MM.1S (cell line): Measurements from ENCODE around the gene ARHGEF18.
A peak's percentile ranks its signal among the peaks of the same experiment; 100 is the strongest.

Source experiments
- DNase-seq: peaks from one replicate; pipeline ENCODE4 v3.0.0-alpha.2; 2015
- H2AFZ ChIP-seq: fragments of 300-600 bp; sonication (generic); 2 replicates; pipeline ENCODE4 v1.6.0; 2016; ENCODE audit warnings: antibody characterized with exemption, low read length
- H3F3A ChIP-seq: fragments of 300-600 bp; sonication (generic); 2 replicates; pipeline ENCODE4 v1.6.1; 2016; ENCODE audit warnings: mild to moderate bottlenecking, antibody characterized with exemption, low read length, moderate library complexity, mixed read lengths; ENCODE audit not compliant: insufficient read depth
- H3K27ac ChIP-seq: fragments of 300-600 bp; sonication (generic); 2 replicates; pipeline ENCODE4 v1.5.1; 2016; ENCODE audit warnings: mild to moderate bottlenecking, low read length
- H3K27me3 ChIP-seq: fragments of 300-600 bp; sonication (generic); replicated peaks from 2 replicates; pipeline ENCODE4 v1.6.0; 2016; ENCODE audit warnings: low read length; ENCODE audit not compliant: insufficient read depth
- H3K36me3 ChIP-seq: fragments of 300-600 bp; sonication (generic); replicated peaks from 2 replicates; pipeline ENCODE4 v1.6.1; 2016; ENCODE audit warnings: mild to moderate bottlenecking, low read length, mixed read lengths; ENCODE audit not compliant: insufficient read depth
- H3K4me1 ChIP-seq: fragments of 300-600 bp; sonication (generic); 2 replicates; pipeline ENCODE4 v1.6.1; 2016; ENCODE audit warnings: low read length, mixed read lengths
- H3K4me2 ChIP-seq: fragments of 300-600 bp; sonication (generic); 2 replicates; pipeline ENCODE4 v1.6.0; 2016; ENCODE audit warnings: low read depth, low read length
- H3K4me3 ChIP-seq: fragments of 300-600 bp; sonication (generic); 2 replicates; pipeline ENCODE4 v1.5.1; 2016; ENCODE audit warnings: low read length, mixed read lengths
- H3K79me2 ChIP-seq: fragments of 300-600 bp; sonication (generic); 2 replicates; pipeline ENCODE4 v1.6.1; 2016; ENCODE audit warnings: mixed run types, low read length, mixed read lengths
- H3K9ac ChIP-seq: fragments of 300-600 bp; sonication (generic); 2 replicates; pipeline ENCODE4 v1.6.1; 2016; ENCODE audit warnings: low read length, mixed read lengths
- H3K9me2 ChIP-seq: fragments of 300-600 bp; sonication (generic); replicated peaks from 2 replicates; pipeline ENCODE4 v1.6.1; 2016; ENCODE audit warnings: mild to moderate bottlenecking, low read length, mixed read lengths; ENCODE audit not compliant: insufficient read depth
- H3K9me3 ChIP-seq: fragments of 300-600 bp; sonication (generic); replicated peaks from 2 replicates; pipeline ENCODE4 v1.6.1; 2016; ENCODE audit warnings: mild to moderate bottlenecking, low read length, mixed read lengths; ENCODE audit not compliant: insufficient read depth
- H4K20me1 ChIP-seq: fragments of 300-600 bp; sonication (generic); 2 replicates; pipeline ENCODE4 v1.6.1; 2016; ENCODE audit warnings: mild to moderate bottlenecking, low read length, moderate library complexity, mixed read lengths; ENCODE audit not compliant: insufficient read depth
- CTCF ChIP-seq: fragments of 300-600 bp; sonication (generic); IDR thresholded peaks from 2 replicates; pipeline ENCODE4 v1.5.1; 2016; ENCODE audit warnings: antibody characterized with exemption, low read length, mixed read lengths
- EZH2 ChIP-seq: fragments of 300-600 bp; sonication (generic); optimal IDR thresholded peaks from 2 replicates; pipeline ENCODE3; 2017; ENCODE audit warnings: low read depth, mild to moderate bottlenecking, antibody characterized with exemption, low read length, mixed read lengths
- EZH2phosphoT487 ChIP-seq: fragments of 300-600 bp; sonication (generic); IDR thresholded peaks from 2 replicates; pipeline ENCODE4 v1.6.1; 2018; ENCODE audit warnings: antibody characterized with exemption, low read length

Gene ARHGEF18

DNA sequence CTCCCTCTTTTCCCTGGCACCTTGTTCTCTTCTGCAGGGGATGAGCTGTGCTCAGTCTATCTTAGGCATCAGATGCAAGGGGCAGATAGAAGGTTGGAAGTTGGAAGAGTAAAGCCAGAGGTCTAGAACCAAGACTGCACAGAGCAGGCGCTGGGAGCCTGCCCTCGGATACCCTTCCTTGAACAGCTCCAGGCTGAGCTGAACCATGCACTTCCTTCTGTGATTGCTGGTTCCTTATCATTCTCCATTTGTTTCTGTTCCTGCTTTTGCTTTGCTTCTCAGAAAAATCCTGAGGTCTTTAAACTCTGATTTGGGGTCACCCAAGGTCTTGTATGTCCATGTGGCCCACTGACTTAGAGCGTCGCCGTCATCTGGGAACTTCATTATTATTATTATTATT lies 36.3 kb downstream of the ARHGEF18 start:
- Histone ChIP-seq H3K27ac (no peak overlapping the region), H3K4me3 (no peak overlapping the region), H3K9ac (no peak overlapping the region), H3K36me3 (no peaks in the 10 kb centered on the region), H3K9me2 (no peaks in the 10 kb centered on the region), H4K20me1 (no peaks in the 10 kb centered on the region), H3K4me1 (peaks cover 6% of the 10 kb centered on the region), H3K79me2 (no peaks in the 10 kb centered on the region), H3K27me3 (peaks cover 17% of the 10 kb centered on the region), H2AFZ (no peak overlapping the region), H3K9me3 (no peaks in the 10 kb centered on the region), H3F3A (no peaks in the 10 kb centered on the region), H3K4me2 (no peak overlapping the region)
- DNase-seq, result no peak
- TF ChIP-seq EZH2 (no peak), CTCF (no peak), EZH2phosphoT487 (no peak)

- peaks cover 17% of the 10 kb centered on the region for H3K27me3 ChIP-seq
- H3K9ac ChIP-seq, result no peak overlapping the region
- no peaks in the 10 kb centered on the region for H3K4me1 ChIP-seq
- no peaks in the 10 kb centered on the region for H3K36me3 ChIP-seq
- H4K20me1 ChIP-seq, result no peaks in the 10 kb centered on the region
- H3K79me2 ChIP-seq, result no peaks in the 10 kb centered on the region
- no peaks in the 10 kb centered on the region for H3F3A ChIP-seq
- H3K4me3 ChIP-seq, result no peak overlapping the region
- no peak for DNase-seq
- no peak overlapping the region for H2AFZ ChIP-seq
- TF ChIP-seq EZH2phosphoT487 (no peak), CTCF (peak; percentile 27), EZH2 (no peak)
- H3K9me3 ChIP-seq, result no peaks in the 10 kb centered on the region
- no peak overlapping the region for H3K27ac ChIP-seq
- H3K4me2 ChIP-seq, result 0 out of 2 replicates have a peak overlapping the region, but pooled peaks have one; percentile 36
- H3K9me2 ChIP-seq, result no peaks in the 10 kb centered on the region
Measured at GRCh38 chr19:7386308-7386707, 37.6 kb downstream of the ARHGEF18 start.

- H3K9ac ChIP-seq, result no peak overlapping the region
- no peak overlapping the region for H2AFZ ChIP-seq
- DNase-seq, result no peak
- TF ChIP-seq EZH2 (no peak), CTCF (no peak), EZH2phosphoT487 (no peak)
- no peaks in the 10 kb centered on the region for H3K36me3 ChIP-seq
- H3K9me3 ChIP-seq, result no peaks in the 10 kb centered on the region
- H3F3A ChIP-seq, result no peaks in the 10 kb centered on the region
- no peaks in the 10 kb centered on the region for H3K79me2 ChIP-seq
- H4K20me1 ChIP-seq, result no peaks in the 10 kb centered on the region
- peak overlapping the region; percentile 36; the same call in 1 of the 2 replicates for H3K4me2 ChIP-seq
- H3K9me2 ChIP-seq, result no peaks in the 10 kb centered on the region
- no peak overlapping the region for H3K27ac ChIP-seq
- H3K4me3 ChIP-seq, result peak overlapping the region; percentile 1; the same call in 1 of the 2 replicates
- no peaks in the 10 kb centered on the region for H3K4me1 ChIP-seq
- peaks cover 17% of the 10 kb centered on the region for H3K27me3 ChIP-seq
Measured at GRCh38 chr19:7386769-7387168, 38.0 kb downstream of the ARHGEF18 start.
